Measurements from ENCODE around the gene SEPTIN10.
"Not testable (repeated sequence)": the region's sequence is repeated elsewhere in the genome, so short reads cannot be mapped to it uniquely, and the experiment has no call there.

The SEPTIN10 gene

DNA sequence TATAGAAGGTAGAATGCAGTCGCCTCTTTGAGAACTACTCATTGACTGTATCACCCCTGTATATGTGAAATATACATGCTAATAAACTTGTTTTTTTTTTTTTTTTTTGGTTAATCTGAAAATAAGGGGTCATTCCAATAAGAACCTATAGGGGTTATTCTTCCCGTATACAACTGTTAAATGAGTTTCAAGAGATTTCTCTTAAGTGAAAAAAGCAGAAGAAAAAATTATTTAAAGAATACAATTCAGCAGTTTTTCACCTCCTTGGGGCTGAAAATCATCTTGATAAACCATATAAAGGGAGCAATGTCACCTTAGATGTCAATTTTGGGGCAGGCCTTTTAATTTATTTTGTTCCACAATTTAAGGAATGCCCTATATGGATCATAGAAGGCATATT, 66.5 kb downstream of the SEPTIN10 start:
- no peak overlapping the region for H3K9ac ChIP-seq
- no peak overlapping the region for H3K4me2 ChIP-seq
- no peak overlapping the region for H3K4me3 ChIP-seq
- no peaks in the 10 kb centered on the region for H3K27me3 ChIP-seq
- no peak for TF ChIP-seq Cebpa-rat (IDR thresholded peaks at IDR 0.05)
- no peak overlapping the region for H3K27ac ChIP-seq
- no peaks in the 10 kb centered on the region for H4K20me1 ChIP-seq
- H3K9me3 ChIP-seq = no peaks in the 10 kb centered on the region
- no peaks in the 10 kb centered on the region for H3K36me3 ChIP-seq
- no peaks in the 10 kb centered on the region for H3K4me1 ChIP-seq

DNA sequence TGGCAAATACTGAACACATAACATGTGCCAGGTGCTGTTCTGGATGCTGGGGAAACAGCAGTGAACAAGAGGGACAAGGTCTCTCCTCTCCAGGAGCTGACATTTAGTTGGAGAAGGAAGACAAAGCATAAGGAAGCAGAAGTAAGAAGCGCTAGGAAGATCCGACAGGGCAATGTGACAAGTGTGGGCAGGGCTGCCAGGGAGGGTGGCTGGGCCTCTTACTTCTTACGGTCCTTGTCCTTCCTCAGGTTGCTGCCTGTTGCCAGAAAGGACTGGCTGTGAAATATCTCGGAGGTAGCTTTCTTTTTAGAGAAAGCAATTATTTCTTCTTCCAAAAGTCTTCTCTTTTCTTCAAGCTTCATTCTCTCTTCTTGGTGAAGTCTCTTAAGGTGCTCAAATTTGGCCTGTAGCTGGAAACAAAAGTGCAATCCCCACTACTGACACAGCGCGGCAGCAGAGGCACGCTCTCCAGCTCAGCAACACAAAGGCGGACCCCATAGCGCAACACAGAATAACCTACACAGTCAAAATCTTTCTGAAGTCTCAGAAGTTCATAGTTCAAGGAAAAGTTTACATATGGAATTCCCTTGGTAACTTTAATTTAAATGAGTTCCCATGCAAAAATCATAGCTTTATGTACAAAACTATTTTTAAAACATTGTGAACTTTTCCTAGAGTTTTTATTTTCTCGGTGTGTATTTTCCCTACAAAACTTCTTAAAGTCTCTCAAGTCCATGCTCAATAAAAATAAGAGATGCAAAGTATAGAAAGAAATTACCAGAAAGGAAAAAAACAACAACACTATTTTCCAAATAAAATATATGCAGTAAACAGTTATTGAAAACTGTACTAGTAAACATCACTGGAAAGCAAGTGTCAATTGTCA, 67.7 kb downstream of the SEPTIN10 start:
- no peaks in the 10 kb centered on the region for H3K4me1 ChIP-seq
- no peak overlapping the region for H3K4me3 ChIP-seq
- H3K27me3 ChIP-seq = no peaks in the 10 kb centered on the region
- no peaks in the 10 kb centered on the region for H3K36me3 ChIP-seq
- H3K27ac ChIP-seq = no peak overlapping the region
- no peaks in the 10 kb centered on the region for H3K9me3 ChIP-seq
- no peak overlapping the region for H3K9ac ChIP-seq
- no peak overlapping the region for H3K4me2 ChIP-seq
- no peaks in the 10 kb centered on the region for H4K20me1 ChIP-seq
- no peak for TF ChIP-seq Cebpa-rat (IDR thresholded peaks at IDR 0.05)

DNA sequence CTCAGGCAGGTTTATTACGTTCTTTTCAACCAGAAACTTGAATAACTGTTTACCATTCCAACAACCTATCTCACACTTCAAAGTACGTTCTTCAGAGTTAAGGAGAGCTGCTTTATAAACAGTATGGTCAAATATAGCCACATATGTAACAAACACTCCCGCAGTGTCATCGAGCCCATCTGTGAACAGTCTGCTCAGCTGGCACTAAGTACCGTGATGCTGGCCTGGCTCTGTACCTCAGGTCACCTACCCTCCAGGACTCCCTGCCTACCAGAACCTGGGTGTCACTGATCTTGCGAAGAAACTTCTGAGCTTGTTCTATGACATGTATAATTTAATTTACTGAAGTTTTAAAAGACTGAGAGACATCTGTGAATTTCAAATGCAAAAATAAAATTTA, 71.4 kb downstream of the SEPTIN10 start:
- H3K4me2 ChIP-seq = no peak overlapping the region
- H3K4me3 ChIP-seq = no peak overlapping the region
- peaks cover 2% of the 10 kb centered on the region; the same call in 1 of the 2 replicates for H3K9me3 ChIP-seq
- H3K4me1 ChIP-seq = peaks cover 18% of the 10 kb centered on the region
- no peaks in the 10 kb centered on the region for H4K20me1 ChIP-seq
- TF ChIP-seq Cebpa-rat (IDR thresholded peaks at IDR 0.05) = no peak
- H3K36me3 ChIP-seq = no peaks in the 10 kb centered on the region
- no peak overlapping the region for H3K27ac ChIP-seq
- H3K27me3 ChIP-seq = no peaks in the 10 kb centered on the region
- H3K9ac ChIP-seq = no peak overlapping the region

DNA sequence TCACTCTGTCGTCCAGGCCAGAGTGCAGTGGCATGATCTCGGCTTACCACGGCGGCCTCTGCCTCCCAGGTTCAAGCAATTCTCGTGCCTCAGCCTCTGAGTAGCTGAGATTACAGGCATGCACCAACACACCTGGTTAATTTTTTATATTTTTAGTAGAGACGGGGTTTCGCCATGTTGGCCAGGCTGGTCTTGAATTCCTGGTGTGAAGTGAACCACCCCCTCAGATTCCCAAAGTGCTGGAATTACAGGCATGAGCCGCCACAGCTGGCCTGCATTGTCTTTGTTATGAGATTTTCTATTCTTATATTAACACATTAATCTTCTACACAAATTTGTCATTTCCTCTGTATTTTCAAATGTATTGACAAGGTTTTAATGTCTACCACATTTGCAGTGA, 75.2 kb downstream of the SEPTIN10 start:
- H3K9ac ChIP-seq = no peak overlapping the region
- no peaks in the 10 kb centered on the region for H4K20me1 ChIP-seq
- peaks cover 23% of the 10 kb centered on the region for H3K9me3 ChIP-seq
- peaks cover 18% of the 10 kb centered on the region for H3K4me1 ChIP-seq
- no peak overlapping the region for H3K27ac ChIP-seq
- no peak overlapping the region for H3K4me2 ChIP-seq
- H3K4me3 ChIP-seq = no peak overlapping the region
- no peaks in the 10 kb centered on the region for H3K27me3 ChIP-seq
- no peak for TF ChIP-seq Cebpa-rat (IDR thresholded peaks at IDR 0.05)
- H3K36me3 ChIP-seq = no peaks in the 10 kb centered on the region

DNA sequence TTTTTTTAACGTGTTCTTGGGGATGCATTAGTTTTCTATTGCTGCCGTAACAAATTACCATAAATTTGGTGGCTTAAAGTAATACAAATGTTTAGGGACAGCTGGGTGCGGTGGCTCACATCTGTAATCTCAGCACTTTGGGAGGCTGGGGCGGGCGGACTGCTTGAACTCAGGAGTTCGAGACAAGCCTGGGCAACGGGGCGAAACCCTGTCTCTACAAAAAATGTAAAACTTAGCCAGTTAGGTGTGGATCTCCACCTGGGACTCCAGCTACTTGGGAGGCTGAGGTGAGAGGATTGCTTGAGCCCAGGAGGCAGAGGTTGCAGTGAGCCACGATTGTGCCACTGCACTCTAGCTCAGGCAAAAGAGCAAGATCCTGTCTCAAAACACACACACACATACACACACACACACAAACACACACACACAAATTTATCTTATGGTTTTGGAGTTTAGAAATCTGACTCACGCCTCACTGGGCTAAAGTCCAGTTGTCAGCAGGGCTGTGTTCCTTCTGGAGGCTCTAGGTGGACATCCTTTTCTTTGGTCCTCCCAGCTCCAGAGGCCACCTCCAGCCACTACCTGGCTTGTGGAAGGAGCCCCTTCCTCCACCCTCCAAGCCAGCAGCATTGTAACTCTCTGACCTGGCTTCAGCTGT, 76.1 kb downstream of the SEPTIN10 start:
- Histone ChIP-seq H3K4me2 (no peak overlapping the region), H3K9ac (no peak overlapping the region), H3K4me1 (peaks cover 26% of the 10 kb centered on the region), H3K27ac (no peak overlapping the region), H4K20me1 (no peaks in the 10 kb centered on the region), H3K36me3 (no peaks in the 10 kb centered on the region), H3K27me3 (no peaks in the 10 kb centered on the region), H3K9me3 (peaks cover 23% of the 10 kb centered on the region), H3K4me3 (no peak overlapping the region)
- no peak for TF ChIP-seq Cebpa-rat (IDR thresholded peaks at IDR 0.05)

DNA sequence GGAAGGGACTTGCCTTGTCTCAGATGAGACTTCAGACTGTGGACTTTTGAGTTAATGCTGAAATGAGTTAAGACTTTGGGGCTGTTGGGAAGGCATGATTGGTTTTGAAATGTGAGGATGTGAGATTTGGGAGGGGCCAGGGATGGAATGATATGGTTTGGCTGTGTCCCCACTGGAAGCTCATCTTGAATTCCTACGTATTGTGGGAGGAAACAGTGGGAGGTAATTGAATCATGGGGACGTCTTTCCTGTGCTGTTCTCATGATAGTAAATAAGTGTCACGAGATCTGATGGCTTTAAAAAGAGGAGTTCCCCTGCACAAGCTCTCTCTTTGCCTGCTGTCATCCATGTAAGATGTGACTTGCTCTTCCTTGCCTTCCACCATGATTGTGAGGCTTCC, 77.2 kb downstream of the SEPTIN10 start:
- not testable (repeated sequence) for H3K9ac ChIP-seq, H3K27ac ChIP-seq, H3K27me3 ChIP-seq, H3K4me2 ChIP-seq, H4K20me1 ChIP-seq, H3K4me3 ChIP-seq, H3K36me3 ChIP-seq
- Histone ChIP-seq H3K4me1 (peaks cover 37% of the 10 kb centered on the region), H3K9me3 (peaks cover 23% of the 10 kb centered on the region)

DNA sequence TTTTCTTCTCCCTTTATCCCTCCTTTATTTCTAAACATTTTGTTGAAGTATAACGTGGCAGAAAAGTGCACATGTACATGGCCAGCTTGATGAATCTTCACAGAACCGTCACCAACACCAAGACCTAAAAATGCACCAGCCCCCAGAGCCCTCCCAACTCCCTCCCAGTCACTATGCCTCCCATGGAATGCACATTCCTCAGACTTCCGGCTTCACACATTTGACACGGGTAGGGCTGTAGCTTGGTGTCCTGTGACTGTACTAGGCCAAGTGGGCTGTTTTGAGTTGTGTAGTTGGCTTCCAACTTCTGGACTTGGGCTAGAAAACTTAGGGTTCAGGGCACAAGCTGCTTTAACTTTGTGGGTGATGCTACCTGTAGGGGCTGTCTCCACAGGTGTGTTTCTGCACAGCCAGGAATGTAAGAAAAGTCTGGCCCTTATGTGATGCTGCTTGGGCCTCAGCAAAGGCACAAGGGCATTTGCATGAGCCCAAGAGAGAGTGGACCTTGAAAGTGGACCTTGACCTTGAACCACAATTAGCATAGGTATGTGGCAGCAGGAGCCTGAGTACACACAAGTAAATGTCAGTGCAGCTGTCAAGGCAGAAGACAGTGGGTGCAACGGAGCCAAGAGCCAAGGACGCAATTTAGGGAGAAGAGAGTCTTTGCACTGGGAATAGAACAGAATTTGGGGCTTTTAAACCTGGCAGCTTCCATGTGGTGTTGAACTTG, 78.4 kb downstream of the SEPTIN10 start:
- peaks cover 47% of the 10 kb centered on the region for H3K4me1 ChIP-seq
- no peaks in the 10 kb centered on the region for H3K36me3 ChIP-seq
- no peak overlapping the region for H3K4me3 ChIP-seq
- H3K9ac ChIP-seq = no peak overlapping the region
- H3K9me3 ChIP-seq = peaks cover 23% of the 10 kb centered on the region
- no peak for TF ChIP-seq Cebpa-rat (IDR thresholded peaks at IDR 0.05)
- no peak overlapping the region for H3K4me2 ChIP-seq
- H4K20me1 ChIP-seq = no peaks in the 10 kb centered on the region
- no peaks in the 10 kb centered on the region for H3K27me3 ChIP-seq
- H3K27ac ChIP-seq = no peak overlapping the region

DNA sequence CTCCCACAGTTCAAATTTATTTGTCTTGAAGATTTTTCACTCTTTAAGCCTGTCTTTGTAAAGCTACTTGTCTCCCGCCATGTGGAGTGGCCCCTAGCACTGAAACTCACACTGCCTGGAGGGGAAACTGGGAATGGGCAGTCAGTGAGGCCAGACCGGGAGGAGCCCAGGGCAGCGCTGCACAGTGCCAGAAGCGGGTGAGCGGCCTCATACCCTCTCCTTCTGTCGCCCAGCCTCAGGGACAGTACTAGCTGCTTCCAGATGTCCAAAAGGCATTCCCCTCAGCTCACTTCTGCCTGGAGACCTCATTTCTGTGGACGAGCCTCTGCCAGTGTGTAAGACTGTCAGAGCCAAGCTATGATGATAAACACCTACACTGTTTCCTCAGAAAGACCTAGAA, 79.9 kb downstream of the SEPTIN10 start:
- Histone ChIP-seq H3K4me2 (no peak overlapping the region), H4K20me1 (no peaks in the 10 kb centered on the region), H3K27me3 (no peaks in the 10 kb centered on the region), H3K27ac (no peak overlapping the region), H3K36me3 (no peaks in the 10 kb centered on the region), H3K4me3 (no peak overlapping the region), H3K9ac (no peak overlapping the region), H3K9me3 (peaks cover 23% of the 10 kb centered on the region), H3K4me1 (peaks cover 47% of the 10 kb centered on the region)
- TF ChIP-seq Cebpa-rat (IDR thresholded peaks at IDR 0.05) = no peak

DNA sequence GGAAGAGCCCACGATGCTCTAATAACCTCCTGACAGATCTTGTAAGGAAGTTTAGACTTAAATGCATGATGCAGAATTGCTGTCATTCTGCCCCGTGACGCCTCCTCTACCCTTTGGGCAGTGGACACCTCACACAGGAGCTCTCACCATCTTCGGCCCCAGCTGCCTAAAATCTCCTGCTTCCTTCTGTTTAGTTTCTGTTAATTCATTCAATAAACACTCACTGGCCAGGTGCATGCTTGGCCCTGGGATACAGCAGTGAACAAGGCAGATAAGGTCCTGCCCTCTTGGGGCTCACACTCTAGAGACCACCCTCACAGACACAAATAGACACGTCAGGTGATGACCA, 81.1 kb downstream of the SEPTIN10 start:
- Histone ChIP-seq H3K4me1 (peaks cover 58% of the 10 kb centered on the region), H3K27me3 (no peaks in the 10 kb centered on the region), H3K27ac (peak overlapping the region; percentile 49)

More for the DNA sequence above, 81.1 kb downstream of the SEPTIN10 start:
- TF ChIP-seq Cebpa-rat (IDR thresholded peaks at IDR 0.05) = no peak
- Histone ChIP-seq H3K9ac (no peak overlapping the region), H3K9me3 (peaks cover 23% of the 10 kb centered on the region), H4K20me1 (no peaks in the 10 kb centered on the region), H3K36me3 (no peaks in the 10 kb centered on the region), H3K4me3 (no peak overlapping the region), H3K4me2 (peak overlapping the region; percentile 43)

Measured in BLaER1 (cell line).